Endodermal cell (in vitro differentiated cells): ENCODE measurements around the gene DPP6. TPM values are rescaled to one million over a fixed set of nuclear protein-coding genes. Genes with fewer than 3 reads are reported as not detected.

Experiments
- DNase-seq: peaks from one replicate; pipeline ENCODE4 v3.0.0-alpha.2; 2017
- H3K27ac ChIP-seq: 2 replicates; pipeline ENCODE4 v1.5.1; 2013; ENCODE audit warnings: mild to moderate bottlenecking, low read depth, low read length, moderate library complexity
- H3K27me3 ChIP-seq: 2 replicates; pipeline ENCODE4 v1.6.1; 2013; ENCODE audit warnings: mild to moderate bottlenecking, low read length, moderate library complexity; ENCODE audit not compliant: insufficient read depth, control insufficient read depth, poor library complexity, severe bottlenecking
- H3K36me3 ChIP-seq: 2 replicates; pipeline ENCODE4 v1.7.0; 2013; ENCODE audit warnings: mild to moderate bottlenecking, low read length, moderate library complexity; ENCODE audit not compliant: control insufficient read depth, insufficient read depth
- H3K4me1 ChIP-seq: one replicate; pipeline ENCODE4 v1.7.0; 2013; ENCODE audit warnings: low read length; ENCODE audit not compliant: control insufficient read depth, insufficient read depth
- H3K4me3 ChIP-seq: 2 replicates; pipeline ENCODE4 v1.5.1; 2013; ENCODE audit warnings: mild to moderate bottlenecking, low read length, moderate library complexity
- H3K9ac ChIP-seq: 2 replicates; pipeline ENCODE4 v1.6.1; 2013; ENCODE audit warnings: mild to moderate bottlenecking, low read length, moderate library complexity; ENCODE audit not compliant: poor library complexity, severe bottlenecking; ENCODE audit errors: extremely low read depth
- H3K9me3 ChIP-seq: 2 replicates; pipeline ENCODE4 v1.6.1; 2013; ENCODE audit warnings: mild to moderate bottlenecking, low read length, moderate library complexity; ENCODE audit not compliant: control insufficient read depth
- H3K27ac Mint-ChIP-seq: 2 replicates; pipeline ENCODE4 v1.8.0; 2020; ENCODE audit warnings: mixed read lengths
- H3K27me3 Mint-ChIP-seq: 2 replicates; pipeline ENCODE4 v1.8.0; 2021; ENCODE audit warnings: mild to moderate bottlenecking, mixed read lengths; ENCODE audit not compliant: insufficient read depth
- H3K36me3 Mint-ChIP-seq: 2 replicates; pipeline ENCODE4 v1.8.0; 2020; ENCODE audit warnings: low read depth, mixed read lengths
- H3K4me1 Mint-ChIP-seq: 2 replicates; pipeline ENCODE4 v1.8.0; 2020; ENCODE audit warnings: mixed read lengths
- H3K4me3 Mint-ChIP-seq: 2 replicates; pipeline ENCODE4 v1.8.0; 2020; ENCODE audit warnings: mild to moderate bottlenecking, moderate library complexity, mixed read lengths
- H3K9me3 Mint-ChIP-seq: 2 replicates; pipeline ENCODE4 v1.8.0; 2020; ENCODE audit warnings: mild to moderate bottlenecking, mixed read lengths
- WGBS, 2 experiments: methylation state at CpG; one replicate each; pipeline versions ENCODE4 v1.1.5 to v1.1.7; 2013; ENCODE audit warnings: missing lambda C conversion rate in 2 of 2, mixed read lengths in 1 of 2; ENCODE audit not compliant: insufficient coverage in 1 of 2, insufficient read length in 1 of 2; 5-methylcytosine and 5-hydroxymethylcytosine counted together
- total RNA-seq, 2 donors: library from RNA; stranded (reverse); fragmentation: NEBNext Ultra II Directional in 1 of 2; extraction: Animal tissue kit (Norgen Biotek cat#: 25700) in 1 of 2; gene quantifications; 2 replicates in 1 of 2; 3 replicates in 1 of 2; pipeline ENCODE4 v1.2.1, GENCODE V29; 2021
- TF ChIP-seq, protein P1 (sequence below): fragments of 200-600 bp; sonication (generic); conservative IDR thresholded peaks from 2 replicates; pipeline ENCODE4 v1.5.0; 2021; ENCODE audit warnings: antibody characterized with exemption, mild to moderate bottlenecking

DPP6 gene
- total RNA-seq, 2 donors from 2014 or later, result 1.7 to 3.0 TPM

GRCh38 chr7:154172236-154172635, 120.0 kb downstream of the DPP6 start:
- no peak overlapping the region for H3K27ac Mint-ChIP-seq
- TF ChIP-seq, protein P1, sequence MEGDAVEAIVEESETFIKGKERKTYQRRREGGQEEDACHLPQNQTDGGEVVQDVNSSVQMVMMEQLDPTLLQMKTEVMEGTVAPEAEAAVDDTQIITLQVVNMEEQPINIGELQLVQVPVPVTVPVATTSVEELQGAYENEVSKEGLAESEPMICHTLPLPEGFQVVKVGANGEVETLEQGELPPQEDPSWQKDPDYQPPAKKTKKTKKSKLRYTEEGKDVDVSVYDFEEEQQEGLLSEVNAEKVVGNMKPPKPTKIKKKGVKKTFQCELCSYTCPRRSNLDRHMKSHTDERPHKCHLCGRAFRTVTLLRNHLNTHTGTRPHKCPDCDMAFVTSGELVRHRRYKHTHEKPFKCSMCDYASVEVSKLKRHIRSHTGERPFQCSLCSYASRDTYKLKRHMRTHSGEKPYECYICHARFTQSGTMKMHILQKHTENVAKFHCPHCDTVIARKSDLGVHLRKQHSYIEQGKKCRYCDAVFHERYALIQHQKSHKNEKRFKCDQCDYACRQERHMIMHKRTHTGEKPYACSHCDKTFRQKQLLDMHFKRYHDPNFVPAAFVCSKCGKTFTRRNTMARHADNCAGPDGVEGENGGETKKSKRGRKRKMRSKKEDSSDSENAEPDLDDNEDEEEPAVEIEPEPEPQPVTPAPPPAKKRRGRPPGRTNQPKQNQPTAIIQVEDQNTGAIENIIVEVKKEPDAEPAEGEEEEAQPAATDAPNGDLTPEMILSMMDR, result no peak
- no peaks in the 10 kb centered on the region for H3K36me3 Mint-ChIP-seq
- peaks cover 15% of the 10 kb centered on the region for H3K4me1 Mint-ChIP-seq
- H3K4me3 ChIP-seq, result no peak overlapping the region
- no peaks in the 10 kb centered on the region for H3K9me3 ChIP-seq
- whole genome bisulfite sequencing, 2 experiments, result 61 to 67% methylated on average over 2 of the region's 3 CpGs
- H3K9ac ChIP-seq, result no peak overlapping the region
- H3K27me3 Mint-ChIP-seq, result no peaks in the 10 kb centered on the region
- no peaks in the 10 kb centered on the region for H3K36me3 ChIP-seq
- no peaks in the 10 kb centered on the region for H3K9me3 Mint-ChIP-seq
- no peaks in the 10 kb centered on the region for H3K27me3 ChIP-seq
- DNase-seq, result no peak
- H3K4me1 ChIP-seq, result no peaks in the 10 kb centered on the region
- H3K27ac ChIP-seq, result no peak overlapping the region
- H3K4me3 Mint-ChIP-seq, result no peak overlapping the region

DNA sequence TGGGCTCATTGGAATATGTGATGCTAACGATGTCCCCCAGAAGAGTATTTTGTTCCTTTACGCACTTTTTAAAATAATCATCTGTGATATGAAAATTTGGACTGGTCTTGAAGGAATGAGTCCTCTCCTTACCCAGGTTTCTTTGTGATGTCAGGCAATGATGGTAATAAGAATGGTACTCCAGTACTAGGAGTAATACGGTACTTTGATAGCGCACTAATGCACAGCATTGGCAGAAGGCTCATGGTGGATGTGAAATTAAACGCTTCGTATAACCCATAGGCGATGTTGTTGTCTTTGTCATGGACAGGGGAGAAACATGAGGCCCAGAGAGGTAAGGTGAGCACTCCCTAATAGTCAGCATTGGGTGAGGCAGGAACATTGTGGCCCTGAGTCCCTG, 125.4 kb downstream of the DPP6 start:
- Mint-ChIP-seq H3K27ac (no peak overlapping the region), H3K4me1 (peaks cover 16% of the 10 kb centered on the region), H3K27me3 (no peaks in the 10 kb centered on the region), H3K9me3 (no peaks in the 10 kb centered on the region), H3K36me3 (no peaks in the 10 kb centered on the region), H3K4me3 (no peak overlapping the region)
- WGBS, 2 experiments, result 95% methylated on average over 4 to 7 of the region's 7 CpGs
- no peaks in the 10 kb centered on the region for H3K9me3 ChIP-seq
- TF ChIP-seq, protein P1, result no peak
- DNase-seq, result no peak
- H3K27me3 ChIP-seq, result peaks cover 3% of the 10 kb centered on the region
- no peaks in the 10 kb centered on the region for H3K36me3 ChIP-seq
- H3K4me1 ChIP-seq, result no peaks in the 10 kb centered on the region
- no peak overlapping the region for H3K27ac ChIP-seq
- no peak overlapping the region for H3K4me3 ChIP-seq
- no peak overlapping the region for H3K9ac ChIP-seq

- H3K27ac Mint-ChIP-seq, result no peak overlapping the region
- Histone ChIP-seq H3K36me3 (no peaks in the 10 kb centered on the region), H3K27me3 (peaks cover 16% of the 10 kb centered on the region), H3K4me3 (no peak overlapping the region), H3K9me3 (no peaks in the 10 kb centered on the region), H3K9ac (no peak overlapping the region), H3K4me1 (no peaks in the 10 kb centered on the region), H3K27ac (no peak overlapping the region)
- H3K9me3 Mint-ChIP-seq, result no peaks in the 10 kb centered on the region
- peaks cover 14% of the 10 kb centered on the region for H3K4me1 Mint-ChIP-seq
- TF ChIP-seq, protein P1, result no peak
- no peaks in the 10 kb centered on the region for H3K36me3 Mint-ChIP-seq
- no peak overlapping the region for H3K4me3 Mint-ChIP-seq
- DNase-seq, result no peak
- H3K27me3 Mint-ChIP-seq, result peaks cover 10% of the 10 kb centered on the region
Measured at GRCh38 chr7:154178895-154179294, 126.7 kb downstream of the DPP6 start.
